Neural cell (in vitro differentiated cells): ENCODE measurements around the gene RAB3A. TPM values are rescaled to one million over a fixed set of nuclear protein-coding genes. Genes with fewer than 3 reads are reported as not detected.

ENCODE experiments used
- H2AFZ ChIP-seq: fragments of 200-600, 300-800 bp; sonication (generic), shearing (Covaris generic); 2 replicates; pipeline ENCODE4 v1.6.0; 2014; ENCODE audit warnings: low read depth, mild to moderate bottlenecking, antibody characterized with exemption, low read length, moderate library complexity
- H3F3A ChIP-seq: fragments of 200-600 bp; shearing (Covaris generic); 2 replicates; pipeline ENCODE4 v1.6.1; 2016; ENCODE audit warnings: mild to moderate bottlenecking, moderate library complexity, mixed read lengths, antibody characterized with exemption, low read length; ENCODE audit not compliant: insufficient read depth, poor library complexity, severe bottlenecking
- H3K27ac ChIP-seq: fragments of 200-600, 300-800 bp; sonication (generic), shearing (Covaris generic); 2 replicates; pipeline ENCODE4 v1.5.1; 2014; ENCODE audit warnings: mild to moderate bottlenecking, low read length, moderate library complexity
- H3K27me3 ChIP-seq: fragments of 300-800, 200-600 bp; sonication (generic), shearing (Covaris generic); 2 replicates; pipeline ENCODE4 v1.6.0; 2014; ENCODE audit warnings: mild to moderate bottlenecking, low read depth, low read length, moderate library complexity; ENCODE audit not compliant: insufficient read depth
- H3K36me3 ChIP-seq: fragments of 300-800, 200-600 bp; sonication (generic), shearing (Covaris generic); 2 replicates; pipeline ENCODE4 v1.5.1; 2014; ENCODE audit warnings: mild to moderate bottlenecking, antibody characterized with exemption, low read length, moderate library complexity; ENCODE audit not compliant: insufficient read depth
- H3K4me2 ChIP-seq: fragments of 300-800, 200-600 bp; sonication (generic), shearing (Covaris generic); 2 replicates; pipeline ENCODE4 v1.6.0; 2014; ENCODE audit warnings: mild to moderate bottlenecking, low read length
- H3K4me3 ChIP-seq: fragments of 300-800, 200-600 bp; sonication (generic), shearing (Covaris generic); 2 replicates; pipeline ENCODE4 v1.5.1; 2014; ENCODE audit warnings: mild to moderate bottlenecking, low read length, moderate library complexity
- H3K79me2 ChIP-seq: fragments of 200-600 bp; shearing (Covaris generic); replicated peaks from 2 replicates; pipeline ENCODE4 v1.6.0; 2014; ENCODE audit warnings: mild to moderate bottlenecking, low read length, moderate library complexity; ENCODE audit not compliant: insufficient read depth
- H3K9ac ChIP-seq: fragments of 300-800, 200-600 bp; sonication (generic), shearing (Covaris generic); 2 replicates; pipeline ENCODE4 v1.6.1; 2016; ENCODE audit warnings: mild to moderate bottlenecking, low read length, mixed read lengths
- H3K9me2 ChIP-seq: fragments of 200-600 bp; shearing (Covaris generic); 2 replicates; pipeline ENCODE4 v1.6.1; 2016; ENCODE audit warnings: mild to moderate bottlenecking, low read length, mixed read lengths; ENCODE audit not compliant: insufficient read depth
- H3K9me3 ChIP-seq: fragments of 200-600, 300-800 bp; sonication (generic), shearing (Covaris generic); 2 replicates; pipeline ENCODE4 v1.6.1; 2016; ENCODE audit warnings: mild to moderate bottlenecking, mixed run types, low read length, moderate library complexity, mixed read lengths
- H4K20me1 ChIP-seq: fragments of 200-600 bp; shearing (Covaris generic); 2 replicates; pipeline ENCODE4 v1.6.1; 2016; ENCODE audit warnings: mild to moderate bottlenecking, mixed run types; ENCODE audit not compliant: insufficient read depth
- EP300 ChIP-seq: fragments of 450-650 bp; conservative IDR thresholded peaks from 2 replicates; pipeline ENCODE4 v1.6.1; 2014; ENCODE audit warnings: antibody characterized with exemption, mild to moderate bottlenecking, moderate library complexity; ENCODE audit not compliant: poor library complexity, severe bottlenecking
- EZH2 ChIP-seq: fragments of 200-600, 300-800 bp; shearing (Covaris generic), sonication (generic); IDR thresholded peaks from 2 replicates; pipeline ENCODE4 v1.6.1; 2014; ENCODE audit warnings: antibody characterized with exemption, low read length, borderline replicate concordance, mild to moderate bottlenecking; ENCODE audit not compliant: insufficient read depth, poor library complexity, severe bottlenecking
- MXI1 ChIP-seq: fragments of 450-650 bp; conservative IDR thresholded peaks from 2 replicates; pipeline ENCODE4 v1.6.1; 2014; ENCODE audit warnings: antibody characterized with exemption, mild to moderate bottlenecking; ENCODE audit not compliant: poor library complexity, severe bottlenecking
- POLR2AphosphoS5 ChIP-seq: IDR thresholded peaks from 2 replicates; pipeline ENCODE4 v1.6.1; 2012
- RAD21 ChIP-seq: fragments of 450-650 bp; conservative IDR thresholded peaks from 2 replicates; pipeline ENCODE4 v1.6.1; 2014; ENCODE audit warnings: antibody characterized with exemption, mild to moderate bottlenecking, moderate library complexity
- SMC3 ChIP-seq: fragments of 450-650 bp; conservative IDR thresholded peaks from 2 replicates; pipeline ENCODE4 v1.6.1; 2014; ENCODE audit warnings: antibody characterized with exemption, mild to moderate bottlenecking, moderate library complexity; ENCODE audit not compliant: poor library complexity
- TAF1 ChIP-seq: IDR thresholded peaks from 2 replicates; pipeline ENCODE4 v1.6.1; 2012; ENCODE audit warnings: low read depth
- polyA plus RNA-seq: library from polyadenylated mRNA; depleted of rRNA; stranded (reverse); fragments of >200 nt; gene quantifications from 2 replicates; pipeline ENCODE4 v1.2.3, GENCODE V29; 2014
- TF ChIP-seq, protein P1 (sequence below): IDR thresholded peaks from 2 replicates; pipeline ENCODE4 v1.6.1; 2012; ENCODE audit warnings: borderline replicate concordance
- TF ChIP-seq, protein P2 (sequence below): fragments of 450-650 bp; IDR thresholded peaks from 2 replicates; pipeline ENCODE4 v1.5.1; 2014; ENCODE audit warnings: antibody characterized with exemption, mild to moderate bottlenecking, moderate library complexity; ENCODE audit not compliant: poor library complexity, severe bottlenecking

RAB3A gene
- polyA plus RNA-seq, 1 donor from 2014 or later: 32.3 TPM

- H3K4me3 ChIP-seq: no peak overlapping the region
- H3K9ac ChIP-seq: no peak overlapping the region
- H4K20me1 ChIP-seq: no peaks in the 10 kb centered on the region
- no peak overlapping the region for H3K27ac ChIP-seq
- no peaks in the 10 kb centered on the region for H3F3A ChIP-seq
- H2AFZ ChIP-seq: no peak overlapping the region
- H3K27me3 ChIP-seq: peaks cover 15% of the 10 kb centered on the region
- TF ChIP-seq, protein P1, sequence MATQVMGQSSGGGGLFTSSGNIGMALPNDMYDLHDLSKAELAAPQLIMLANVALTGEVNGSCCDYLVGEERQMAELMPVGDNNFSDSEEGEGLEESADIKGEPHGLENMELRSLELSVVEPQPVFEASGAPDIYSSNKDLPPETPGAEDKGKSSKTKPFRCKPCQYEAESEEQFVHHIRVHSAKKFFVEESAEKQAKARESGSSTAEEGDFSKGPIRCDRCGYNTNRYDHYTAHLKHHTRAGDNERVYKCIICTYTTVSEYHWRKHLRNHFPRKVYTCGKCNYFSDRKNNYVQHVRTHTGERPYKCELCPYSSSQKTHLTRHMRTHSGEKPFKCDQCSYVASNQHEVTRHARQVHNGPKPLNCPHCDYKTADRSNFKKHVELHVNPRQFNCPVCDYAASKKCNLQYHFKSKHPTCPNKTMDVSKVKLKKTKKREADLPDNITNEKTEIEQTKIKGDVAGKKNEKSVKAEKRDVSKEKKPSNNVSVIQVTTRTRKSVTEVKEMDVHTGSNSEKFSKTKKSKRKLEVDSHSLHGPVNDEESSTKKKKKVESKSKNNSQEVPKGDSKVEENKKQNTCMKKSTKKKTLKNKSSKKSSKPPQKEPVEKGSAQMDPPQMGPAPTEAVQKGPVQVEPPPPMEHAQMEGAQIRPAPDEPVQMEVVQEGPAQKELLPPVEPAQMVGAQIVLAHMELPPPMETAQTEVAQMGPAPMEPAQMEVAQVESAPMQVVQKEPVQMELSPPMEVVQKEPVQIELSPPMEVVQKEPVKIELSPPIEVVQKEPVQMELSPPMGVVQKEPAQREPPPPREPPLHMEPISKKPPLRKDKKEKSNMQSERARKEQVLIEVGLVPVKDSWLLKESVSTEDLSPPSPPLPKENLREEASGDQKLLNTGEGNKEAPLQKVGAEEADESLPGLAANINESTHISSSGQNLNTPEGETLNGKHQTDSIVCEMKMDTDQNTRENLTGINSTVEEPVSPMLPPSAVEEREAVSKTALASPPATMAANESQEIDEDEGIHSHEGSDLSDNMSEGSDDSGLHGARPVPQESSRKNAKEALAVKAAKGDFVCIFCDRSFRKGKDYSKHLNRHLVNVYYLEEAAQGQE: no peak
- TF ChIP-seq EZH2 (no peak), POLR2AphosphoS5 (no peak), RAD21 (no peak), EP300 (no peak), TAF1 (no peak), MXI1 (no peak), SMC3 (no peak)
- TF ChIP-seq, protein P2, sequence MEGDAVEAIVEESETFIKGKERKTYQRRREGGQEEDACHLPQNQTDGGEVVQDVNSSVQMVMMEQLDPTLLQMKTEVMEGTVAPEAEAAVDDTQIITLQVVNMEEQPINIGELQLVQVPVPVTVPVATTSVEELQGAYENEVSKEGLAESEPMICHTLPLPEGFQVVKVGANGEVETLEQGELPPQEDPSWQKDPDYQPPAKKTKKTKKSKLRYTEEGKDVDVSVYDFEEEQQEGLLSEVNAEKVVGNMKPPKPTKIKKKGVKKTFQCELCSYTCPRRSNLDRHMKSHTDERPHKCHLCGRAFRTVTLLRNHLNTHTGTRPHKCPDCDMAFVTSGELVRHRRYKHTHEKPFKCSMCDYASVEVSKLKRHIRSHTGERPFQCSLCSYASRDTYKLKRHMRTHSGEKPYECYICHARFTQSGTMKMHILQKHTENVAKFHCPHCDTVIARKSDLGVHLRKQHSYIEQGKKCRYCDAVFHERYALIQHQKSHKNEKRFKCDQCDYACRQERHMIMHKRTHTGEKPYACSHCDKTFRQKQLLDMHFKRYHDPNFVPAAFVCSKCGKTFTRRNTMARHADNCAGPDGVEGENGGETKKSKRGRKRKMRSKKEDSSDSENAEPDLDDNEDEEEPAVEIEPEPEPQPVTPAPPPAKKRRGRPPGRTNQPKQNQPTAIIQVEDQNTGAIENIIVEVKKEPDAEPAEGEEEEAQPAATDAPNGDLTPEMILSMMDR: no peak
- no peaks in the 10 kb centered on the region for H3K9me2 ChIP-seq
- H3K36me3 ChIP-seq: no peaks in the 10 kb centered on the region
- no peaks in the 10 kb centered on the region for H3K9me3 ChIP-seq
- H3K4me2 ChIP-seq: no peak overlapping the region
- no peaks in the 10 kb centered on the region for H3K79me2 ChIP-seq
These were observed 46.0 kb upstream of the RAB3A start for GRCh38 chr19:18249834-18250233.

GRCh38 chr19:18245297-18245696 lies 41.5 kb upstream of the RAB3A start:
- H3K27me3 ChIP-seq: no peaks in the 10 kb centered on the region
- no peak overlapping the region for H3K4me3 ChIP-seq
- H3K9me3 ChIP-seq: no peaks in the 10 kb centered on the region
- H3F3A ChIP-seq: no peaks in the 10 kb centered on the region
- no peak overlapping the region for H3K9ac ChIP-seq
- TF ChIP-seq EP300 (no peak), RAD21 (no peak), POLR2AphosphoS5 (no peak), EZH2 (no peak), MXI1 (no peak), SMC3 (no peak), TAF1 (no peak)
- TF ChIP-seq, protein P1: no peak
- TF ChIP-seq, protein P2: no peak
- no peak overlapping the region for H2AFZ ChIP-seq
- no peaks in the 10 kb centered on the region for H3K36me3 ChIP-seq
- no peaks in the 10 kb centered on the region for H3K9me2 ChIP-seq
- no peak overlapping the region for H3K4me2 ChIP-seq
- H3K79me2 ChIP-seq: no peaks in the 10 kb centered on the region
- no peaks in the 10 kb centered on the region for H4K20me1 ChIP-seq
- no peak overlapping the region for H3K27ac ChIP-seq
